H1 (cell line): Measurements from ENCODE around the gene TLR5. TPM values are rescaled to one million over a fixed set of nuclear protein-coding genes. Genes with fewer than 3 reads are reported as not detected.

ENCODE experiments used
- CEBPB ChIP-seq: IDR thresholded peaks from 2 replicates; pipeline ENCODE4 v1.6.1; 2012; ENCODE audit warnings: low read depth, low read length
- CHD2 ChIP-seq: IDR thresholded peaks from 2 replicates; pipeline ENCODE4 v1.6.1; 2012; ENCODE audit warnings: low read length, improper control_type of control experiment
- CTBP2 ChIP-seq: IDR thresholded peaks from 2 replicates; pipeline ENCODE4 v1.7.0; 2011; ENCODE audit warnings: borderline replicate concordance, mild to moderate bottlenecking, moderate library complexity, mixed read lengths, low read length; ENCODE audit not compliant: insufficient read depth, insufficient read length
- GABPA ChIP-seq: IDR thresholded peaks from 2 replicates; pipeline ENCODE4 v1.6.1; 2011; ENCODE audit warnings: mild to moderate bottlenecking, low read length, moderate library complexity, borderline replicate concordance; ENCODE audit not compliant: insufficient read depth
- MAFK ChIP-seq: IDR thresholded peaks from 2 replicates; pipeline ENCODE4 v1.6.1; 2012; ENCODE audit warnings: low read depth, mild to moderate bottlenecking, improper control_type of control experiment, low read length
- POLR2AphosphoS5 ChIP-seq: IDR thresholded peaks from 2 replicates; pipeline ENCODE4 v1.6.1; 2011; ENCODE audit warnings: low read depth, low read length
- RBBP5 ChIP-seq: IDR thresholded peaks from 2 replicates; pipeline ENCODE4 v1.7.1; 2012; ENCODE audit warnings: low read depth, mild to moderate bottlenecking, inconsistent platforms, low read length, moderate library complexity, borderline replicate concordance
- SIX5 ChIP-seq: IDR thresholded peaks from 2 replicates; pipeline ENCODE4 v1.6.1; 2011; ENCODE audit warnings: mild to moderate bottlenecking, low read depth, low read length
- SP2 ChIP-seq: IDR thresholded peaks from 2 replicates; pipeline ENCODE4 v1.6.1; 2012; ENCODE audit warnings: mild to moderate bottlenecking, low read length, inconsistent platforms
- TAF1 ChIP-seq: IDR thresholded peaks from 2 replicates; pipeline ENCODE4 v1.6.1; 2011; ENCODE audit warnings: mild to moderate bottlenecking, low read depth, low read length
- polyA plus RNA-seq, 7 experiments: library from polyadenylated mRNA; depleted of rRNA in 3 of 7; stranded (reverse) in 5 of 7; unstranded in 2 of 7; fragments of >200 nt in 5 of 7; fragments of 200-250 nt in 2 of 7; gene quantifications; 1 replicate in 5 of 7; 2 replicates in 1 of 7; 4 replicates in 1 of 7; pipeline versions ENCODE4 v1.2.1 to v1.2.3, GENCODE V29; 2011 to 2013; ENCODE audit warnings: missing spikeins in 2 of 7, mixed read lengths in 2 of 7
- total RNA-seq: library from RNA; stranded (reverse); fragmentation: NEBNext Ultra II Directional; extraction: Animal tissue kit (Norgen Biotek cat#: 25700); gene quantifications from 2 replicates; pipeline ENCODE4 v1.2.1, GENCODE V29; 2021
- TF ChIP-seq, protein P1 (sequence below): fragments of 300-600 bp; sonication (generic); IDR thresholded peaks from 2 replicates; pipeline ENCODE4 v1.7.1; 2012; ENCODE audit warnings: low read length, moderate library complexity, mild to moderate bottlenecking, inconsistent platforms; ENCODE audit not compliant: insufficient replicate concordance
- TF ChIP-seq, protein P2 (sequence below): IDR thresholded peaks from 2 replicates; pipeline ENCODE4 v1.6.1; 2012; ENCODE audit warnings: inconsistent platforms

The TLR5 gene
- total and polyA plus RNA-seq, 2 of the 8 experiments (the other 6 are each of a cell fraction or from before 2014, with no cell fraction given) = 0.35 to 0.74 TPM

DNA sequence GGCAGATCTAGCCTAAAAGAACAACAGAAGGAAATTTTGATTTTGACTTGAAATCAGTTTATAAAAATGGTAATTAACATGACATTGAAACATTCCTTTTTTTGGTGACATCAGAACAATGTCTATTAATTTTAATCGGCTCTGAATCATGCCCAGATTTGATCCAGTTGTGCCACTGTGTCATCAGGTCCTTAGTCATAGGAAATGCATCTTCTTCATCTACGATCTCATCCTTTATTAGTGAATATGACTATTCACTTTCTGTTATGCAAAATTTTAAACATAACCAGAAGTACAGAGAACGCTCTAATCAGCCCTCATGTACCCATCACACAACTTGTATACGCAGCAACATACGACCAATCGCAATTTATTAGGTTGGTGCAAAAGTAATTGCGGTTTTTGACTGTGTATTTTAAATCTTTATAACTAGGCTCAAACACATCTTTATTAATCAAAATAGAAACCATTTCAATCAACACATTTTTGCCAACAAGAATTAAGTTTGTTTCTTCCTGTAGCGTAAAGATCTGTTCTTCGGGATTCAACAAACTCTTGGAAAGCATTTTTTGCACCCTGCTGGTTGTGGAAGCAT is 40.3 kb upstream of the TLR5 start (continued):
- TF ChIP-seq, protein P1, sequence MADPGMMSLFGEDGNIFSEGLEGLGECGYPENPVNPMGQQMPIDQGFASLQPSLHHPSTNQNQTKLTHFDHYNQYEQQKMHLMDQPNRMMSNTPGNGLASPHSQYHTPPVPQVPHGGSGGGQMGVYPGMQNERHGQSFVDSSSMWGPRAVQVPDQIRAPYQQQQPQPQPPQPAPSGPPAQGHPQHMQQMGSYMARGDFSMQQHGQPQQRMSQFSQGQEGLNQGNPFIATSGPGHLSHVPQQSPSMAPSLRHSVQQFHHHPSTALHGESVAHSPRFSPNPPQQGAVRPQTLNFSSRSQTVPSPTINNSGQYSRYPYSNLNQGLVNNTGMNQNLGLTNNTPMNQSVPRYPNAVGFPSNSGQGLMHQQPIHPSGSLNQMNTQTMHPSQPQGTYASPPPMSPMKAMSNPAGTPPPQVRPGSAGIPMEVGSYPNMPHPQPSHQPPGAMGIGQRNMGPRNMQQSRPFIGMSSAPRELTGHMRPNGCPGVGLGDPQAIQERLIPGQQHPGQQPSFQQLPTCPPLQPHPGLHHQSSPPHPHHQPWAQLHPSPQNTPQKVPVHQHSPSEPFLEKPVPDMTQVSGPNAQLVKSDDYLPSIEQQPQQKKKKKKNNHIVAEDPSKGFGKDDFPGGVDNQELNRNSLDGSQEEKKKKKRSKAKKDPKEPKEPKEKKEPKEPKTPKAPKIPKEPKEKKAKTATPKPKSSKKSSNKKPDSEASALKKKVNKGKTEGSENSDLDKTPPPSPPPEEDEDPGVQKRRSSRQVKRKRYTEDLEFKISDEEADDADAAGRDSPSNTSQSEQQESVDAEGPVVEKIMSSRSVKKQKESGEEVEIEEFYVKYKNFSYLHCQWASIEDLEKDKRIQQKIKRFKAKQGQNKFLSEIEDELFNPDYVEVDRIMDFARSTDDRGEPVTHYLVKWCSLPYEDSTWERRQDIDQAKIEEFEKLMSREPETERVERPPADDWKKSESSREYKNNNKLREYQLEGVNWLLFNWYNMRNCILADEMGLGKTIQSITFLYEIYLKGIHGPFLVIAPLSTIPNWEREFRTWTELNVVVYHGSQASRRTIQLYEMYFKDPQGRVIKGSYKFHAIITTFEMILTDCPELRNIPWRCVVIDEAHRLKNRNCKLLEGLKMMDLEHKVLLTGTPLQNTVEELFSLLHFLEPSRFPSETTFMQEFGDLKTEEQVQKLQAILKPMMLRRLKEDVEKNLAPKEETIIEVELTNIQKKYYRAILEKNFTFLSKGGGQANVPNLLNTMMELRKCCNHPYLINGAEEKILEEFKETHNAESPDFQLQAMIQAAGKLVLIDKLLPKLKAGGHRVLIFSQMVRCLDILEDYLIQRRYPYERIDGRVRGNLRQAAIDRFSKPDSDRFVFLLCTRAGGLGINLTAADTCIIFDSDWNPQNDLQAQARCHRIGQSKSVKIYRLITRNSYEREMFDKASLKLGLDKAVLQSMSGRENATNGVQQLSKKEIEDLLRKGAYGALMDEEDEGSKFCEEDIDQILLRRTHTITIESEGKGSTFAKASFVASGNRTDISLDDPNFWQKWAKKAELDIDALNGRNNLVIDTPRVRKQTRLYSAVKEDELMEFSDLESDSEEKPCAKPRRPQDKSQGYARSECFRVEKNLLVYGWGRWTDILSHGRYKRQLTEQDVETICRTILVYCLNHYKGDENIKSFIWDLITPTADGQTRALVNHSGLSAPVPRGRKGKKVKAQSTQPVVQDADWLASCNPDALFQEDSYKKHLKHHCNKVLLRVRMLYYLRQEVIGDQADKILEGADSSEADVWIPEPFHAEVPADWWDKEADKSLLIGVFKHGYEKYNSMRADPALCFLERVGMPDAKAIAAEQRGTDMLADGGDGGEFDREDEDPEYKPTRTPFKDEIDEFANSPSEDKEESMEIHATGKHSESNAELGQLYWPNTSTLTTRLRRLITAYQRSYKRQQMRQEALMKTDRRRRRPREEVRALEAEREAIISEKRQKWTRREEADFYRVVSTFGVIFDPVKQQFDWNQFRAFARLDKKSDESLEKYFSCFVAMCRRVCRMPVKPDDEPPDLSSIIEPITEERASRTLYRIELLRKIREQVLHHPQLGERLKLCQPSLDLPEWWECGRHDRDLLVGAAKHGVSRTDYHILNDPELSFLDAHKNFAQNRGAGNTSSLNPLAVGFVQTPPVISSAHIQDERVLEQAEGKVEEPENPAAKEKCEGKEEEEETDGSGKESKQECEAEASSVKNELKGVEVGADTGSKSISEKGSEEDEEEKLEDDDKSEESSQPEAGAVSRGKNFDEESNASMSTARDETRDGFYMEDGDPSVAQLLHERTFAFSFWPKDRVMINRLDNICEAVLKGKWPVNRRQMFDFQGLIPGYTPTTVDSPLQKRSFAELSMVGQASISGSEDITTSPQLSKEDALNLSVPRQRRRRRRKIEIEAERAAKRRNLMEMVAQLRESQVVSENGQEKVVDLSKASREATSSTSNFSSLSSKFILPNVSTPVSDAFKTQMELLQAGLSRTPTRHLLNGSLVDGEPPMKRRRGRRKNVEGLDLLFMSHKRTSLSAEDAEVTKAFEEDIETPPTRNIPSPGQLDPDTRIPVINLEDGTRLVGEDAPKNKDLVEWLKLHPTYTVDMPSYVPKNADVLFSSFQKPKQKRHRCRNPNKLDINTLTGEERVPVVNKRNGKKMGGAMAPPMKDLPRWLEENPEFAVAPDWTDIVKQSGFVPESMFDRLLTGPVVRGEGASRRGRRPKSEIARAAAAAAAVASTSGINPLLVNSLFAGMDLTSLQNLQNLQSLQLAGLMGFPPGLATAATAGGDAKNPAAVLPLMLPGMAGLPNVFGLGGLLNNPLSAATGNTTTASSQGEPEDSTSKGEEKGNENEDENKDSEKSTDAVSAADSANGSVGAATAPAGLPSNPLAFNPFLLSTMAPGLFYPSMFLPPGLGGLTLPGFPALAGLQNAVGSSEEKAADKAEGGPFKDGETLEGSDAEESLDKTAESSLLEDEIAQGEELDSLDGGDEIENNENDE = no peak
- TF ChIP-seq SP2 = no peak
- TF ChIP-seq TAF1 = no peak
- no peak for TF ChIP-seq RBBP5
- TF ChIP-seq CEBPB = no peak
- TF ChIP-seq CTBP2 = no peak
- TF ChIP-seq MAFK = no peak
- no peak for TF ChIP-seq SIX5
- TF ChIP-seq, protein P2, sequence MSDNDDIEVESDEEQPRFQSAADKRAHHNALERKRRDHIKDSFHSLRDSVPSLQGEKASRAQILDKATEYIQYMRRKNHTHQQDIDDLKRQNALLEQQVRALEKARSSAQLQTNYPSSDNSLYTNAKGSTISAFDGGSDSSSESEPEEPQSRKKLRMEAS = no peak
- TF ChIP-seq POLR2AphosphoS5 = no peak
- TF ChIP-seq CHD2 = no peak
- TF ChIP-seq GABPA = no peak
